HepG2 (cell line): ENCODE results near the gene DNASE2.

Experiments
- ATF3 ChIP-seq: sonication (generic); formaldehyde crosslinking; IDR thresholded peaks from 2 replicates; pipeline ENCODE4 v1.4.0; 2020; ENCODE audit warnings: missing genetic modification reagents
- CBX2 ChIP-seq, 2 experiments: fragments of 200-600 bp in 1 of 2; sonication (generic); formaldehyde crosslinking in 1 of 2; IDR thresholded peaks; 2 replicates each; pipeline versions ENCODE4 v1.7.0 to v1.8.1; 2018 to 2022; ENCODE audit warnings: low read depth in 2 of 2, low read length in 1 of 2, mild to moderate bottlenecking in 1 of 2, missing genetic modification reagents in 1 of 2
- NFE2L2 ChIP-seq: fragments of 150-350 bp; IDR thresholded peaks from 2 replicates; pipeline ENCODE4 v1.6.1; 2014; ENCODE audit warnings: low read length
- NR2F6 ChIP-seq, 2 experiments: IDR thresholded peaks; 2 replicates each; pipeline ENCODE4 v1.6.1; 2016; ENCODE audit warnings: antibody characterized with exemption in 1 of 2, mild to moderate bottlenecking in 1 of 2
- TEF ChIP-seq: sonication (generic); formaldehyde crosslinking; IDR thresholded peaks from 2 replicates; pipeline ENCODE4 v1.5.0; 2020; ENCODE audit warnings: missing genetic modification reagents
- ZNF792 ChIP-seq: IDR thresholded peaks from 2 replicates; pipeline ENCODE4 v1.6.1; 2016

- no peak for TF ChIP-seq NR2F6 (IDR thresholded peaks at IDR 0.05)
- no peak for TF ChIP-seq NR2F6 (CRISPR knock-in tag; IDR thresholded peaks at IDR 0.05)
- TF ChIP-seq ATF3 (CRISPR knock-in tag): no peak
- TF ChIP-seq TEF (CRISPR knock-in tag): no peak
- TF ChIP-seq NFE2L2: no peak
- no peak for TF ChIP-seq CBX2 (IDR thresholded peaks at IDR 0.05; ENCODE audit: low read depth, low read length)
- no peak for TF ChIP-seq CBX2 (CRISPR knock-in tag; IDR thresholded peaks at IDR 0.05; ENCODE audit: low read depth)
- no peak for TF ChIP-seq ZNF792
Measured at GRCh38 chr19:12842511-12842910, 38.7 kb downstream of the DNASE2 start.
